ENCODE results near the gene SEPTIN7. TPM values are rescaled to one million over a fixed set of nuclear protein-coding genes. Genes with fewer than 3 reads are reported as not detected.

SEPTIN7 gene
- total RNA-seq, 2 donors from 2014 or later = 283 to 287 TPM

- intact Hi-C loops (cut with DNase I) = no loop called here
- no peak for DNase-seq (ENCODE audit: low spot score)
Measured at GRCh38 chr7:35819954-35820703, 19.3 kb downstream of the SEPTIN7 start.

DNA sequence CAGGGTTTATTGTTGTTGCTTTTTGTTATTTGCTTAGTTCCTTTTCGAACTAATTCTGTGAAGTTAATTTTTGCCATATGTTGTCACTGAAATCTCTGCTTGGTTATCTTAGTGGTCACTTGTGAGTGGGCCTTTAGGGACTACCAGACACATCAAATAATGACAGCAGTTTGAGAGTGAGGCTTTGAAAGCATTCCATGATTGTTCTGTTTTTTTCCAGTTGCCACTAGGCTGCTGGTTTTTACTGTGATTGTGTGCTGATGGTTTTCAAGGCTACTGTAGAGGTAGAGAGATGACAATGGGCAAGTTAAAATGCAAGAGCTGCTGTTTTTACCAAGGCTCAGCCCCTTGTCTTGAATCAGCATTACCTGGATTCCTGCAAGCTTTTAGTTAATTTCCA lies 20.0 kb downstream of the SEPTIN7 start:
- intact Hi-C loops (cut with DNase I) = no loop called here
- DNase-seq (ENCODE audit: low spot score) = no peak

GRCh38 chr7:35823440-35823839 lies 22.6 kb downstream of the SEPTIN7 start:
- DNase-seq (ENCODE audit: low spot score) = no peak
- intact Hi-C loops (cut with DNase I) = no loop called here

- no peak for DNase-seq (ENCODE audit: low spot score)
- intact Hi-C loops (cut with DNase I) = no loop called here
Measured at GRCh38 chr7:35825974-35826373, 25.1 kb downstream of the SEPTIN7 start.

GRCh38 chr7:35826751-35827150 lies 25.9 kb downstream of the SEPTIN7 start:
- DNase-seq (ENCODE audit: low spot score) = no peak
- intact Hi-C loops (cut with DNase I) = no loop called here

- intact Hi-C loops (cut with DNase I) = no loop called here
- no peak for DNase-seq (ENCODE audit: low spot score)
Measured at GRCh38 chr7:35828817-35829216, 28.0 kb downstream of the SEPTIN7 start.

DNA sequence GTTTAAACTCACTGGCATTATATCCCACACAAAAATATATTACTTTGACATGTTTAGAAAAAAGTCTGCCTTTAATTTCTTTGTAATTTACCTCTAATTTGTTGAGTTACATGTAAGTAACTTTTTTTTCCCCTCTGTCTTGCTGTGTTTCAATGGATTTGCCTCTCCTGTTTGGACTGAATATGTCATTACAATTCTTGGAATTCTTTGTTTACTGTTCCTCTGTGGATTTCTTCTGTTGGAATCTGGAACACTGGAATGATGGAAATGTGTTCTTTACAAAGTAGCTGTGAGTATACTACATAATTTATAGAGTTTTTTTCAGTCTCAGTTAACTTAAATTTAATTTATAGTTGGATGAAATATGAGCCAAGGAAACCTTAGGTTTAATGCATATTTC lies 30.4 kb downstream of the SEPTIN7 start:
- intact Hi-C loops (cut with DNase I) = no loop called here
- DNase-seq (ENCODE audit: low spot score) = no peak

DNA sequence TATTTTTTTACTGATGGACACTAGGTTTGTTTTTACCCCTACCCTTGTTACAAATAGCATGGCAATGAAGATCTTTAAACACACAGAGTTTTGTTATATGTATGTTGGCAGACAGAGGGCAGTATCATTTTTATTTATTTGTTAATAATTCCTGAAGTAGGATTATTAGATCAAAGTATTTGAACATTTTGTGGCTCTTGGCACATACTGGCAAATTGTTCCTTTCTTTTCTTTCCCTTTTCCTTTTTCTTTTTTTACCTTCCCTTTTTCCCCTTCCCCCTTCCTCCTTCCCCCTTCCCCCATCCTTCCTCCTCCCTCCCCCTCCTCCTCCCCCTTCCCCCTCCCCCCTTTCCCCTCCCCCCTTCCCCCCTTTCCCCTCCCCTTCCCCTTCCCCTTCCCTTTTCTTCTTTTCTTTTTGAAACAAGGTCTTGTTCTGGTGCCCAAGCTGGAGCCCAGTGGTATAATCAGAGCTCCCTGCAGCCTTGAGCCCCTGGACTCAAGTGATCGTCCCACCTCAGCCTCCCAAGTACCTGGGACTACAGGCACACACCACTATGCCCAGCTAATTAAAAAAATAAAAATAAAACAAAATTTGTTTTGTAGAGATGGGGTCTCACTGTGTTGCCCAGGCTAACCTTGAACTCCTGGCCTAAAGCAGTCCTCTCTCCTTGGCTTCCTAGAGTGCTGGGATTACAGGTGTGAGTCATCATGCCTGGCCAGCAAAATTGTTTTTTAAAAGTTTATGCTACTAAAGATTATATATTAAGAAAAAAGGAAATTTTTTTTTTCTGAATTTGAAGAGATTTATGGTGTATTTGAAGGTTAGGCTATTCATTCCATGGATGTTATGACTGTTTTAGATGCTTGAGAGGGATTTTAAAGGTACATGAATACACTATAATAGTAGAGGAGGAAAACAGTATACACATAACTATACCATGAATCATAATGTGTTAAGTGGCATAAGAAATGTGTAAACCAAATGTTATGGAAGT lies 39.3 kb downstream of the SEPTIN7 start:
- intact Hi-C loops (cut with DNase I) = no loop called here
- DNase-seq (ENCODE audit: low spot score) = no peak

DNA sequence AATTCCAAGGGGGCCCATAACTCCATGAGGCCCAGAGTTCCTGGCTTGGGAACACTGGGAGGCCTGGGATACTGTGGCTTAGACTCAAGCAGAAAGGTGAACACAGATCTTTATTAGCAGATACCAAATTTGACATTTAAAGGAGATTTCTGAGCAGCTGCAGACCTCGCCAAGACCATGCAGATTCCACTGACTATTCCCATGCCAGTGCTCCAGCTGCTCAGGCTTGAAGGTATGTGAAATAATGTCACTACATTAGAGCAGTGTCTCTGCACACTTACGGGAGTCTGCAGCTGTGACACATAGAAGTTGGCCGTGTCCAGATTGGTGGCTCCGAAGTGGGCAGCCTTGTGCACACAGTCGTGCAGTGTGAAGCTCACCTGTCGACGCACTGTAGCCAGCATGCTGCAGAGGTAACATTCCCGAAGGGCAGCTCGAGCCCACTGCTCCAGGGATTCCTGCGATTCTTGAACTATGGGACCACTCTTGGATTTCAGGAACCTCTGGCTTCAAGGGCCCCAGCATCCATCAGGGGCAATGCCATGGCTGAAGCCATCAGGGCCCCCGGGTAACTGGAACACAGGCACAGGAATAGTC lies 46.1 kb downstream of the SEPTIN7 start:
- no peak for DNase-seq (ENCODE audit: low spot score)
- intact Hi-C loops (cut with DNase I) = no loop called here

DNA sequence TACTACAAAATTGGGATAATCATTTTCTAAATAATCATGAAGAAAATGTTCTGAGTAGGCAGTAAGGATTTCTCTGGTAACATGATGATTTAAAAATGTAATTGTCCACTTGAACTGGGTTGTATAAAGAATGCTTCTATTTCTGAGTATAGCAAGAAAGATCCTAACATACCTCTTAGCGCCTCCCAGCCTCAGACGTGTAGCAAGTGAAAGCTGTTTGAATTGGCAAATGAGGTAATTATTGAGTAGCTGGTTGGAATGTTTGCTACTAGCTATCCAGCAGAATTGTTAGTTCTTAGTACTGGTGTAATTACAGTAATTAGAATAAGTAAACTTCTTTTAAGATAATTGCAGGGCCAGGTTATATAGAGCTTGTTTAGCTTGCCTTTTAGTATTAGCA lies 47.9 kb downstream of the SEPTIN7 start:
- no peak for DNase-seq (ENCODE audit: low spot score)
- intact Hi-C loops (cut with DNase I) = no loop called here

DNA sequence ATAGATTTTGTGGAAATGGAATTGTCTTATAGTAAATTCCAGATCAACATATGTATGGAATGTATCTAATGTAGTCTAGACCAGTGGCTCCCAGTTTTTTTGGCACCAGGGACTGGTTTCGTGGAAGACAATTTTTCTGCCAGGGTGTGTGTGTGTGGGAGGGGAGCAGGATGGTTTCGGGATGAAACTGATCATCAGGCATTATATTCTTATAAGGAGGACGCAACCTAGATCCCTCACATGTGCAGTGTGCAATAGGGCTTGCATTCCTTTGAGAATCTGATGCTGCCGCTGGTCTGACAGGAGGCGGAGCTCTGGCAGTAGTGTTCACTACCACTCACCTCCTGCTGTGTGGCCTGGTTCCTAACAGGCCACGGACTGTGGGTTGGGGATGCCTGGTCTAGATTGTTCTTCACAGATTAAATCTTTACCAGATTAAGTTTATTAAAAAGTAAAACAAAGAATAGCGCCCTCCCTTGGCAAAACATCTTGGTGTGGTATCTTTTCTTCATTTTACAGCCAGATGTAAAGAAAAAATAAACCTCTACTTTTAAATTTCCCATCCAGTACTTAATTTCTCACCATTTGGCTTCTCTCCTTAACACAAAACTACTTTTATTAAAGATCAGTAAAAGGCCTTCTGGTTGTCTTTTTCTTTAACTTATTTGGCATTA lies 48.4 kb downstream of the SEPTIN7 start:
- intact Hi-C loops (cut with DNase I) = no loop called here

GRCh38 chr7:35849954-35850353 lies 49.1 kb downstream of the SEPTIN7 start:
- intact Hi-C loops (cut with DNase I) = no loop called here
- DNase-seq (ENCODE audit: low spot score) = no peak

More for the DNA sequence above, 48.4 kb downstream of the SEPTIN7 start:
- no peak for DNase-seq (ENCODE audit: low spot score)

Other genes with a start within 250 kb of the SEPTIN7 start
- 10 to 100 TPM; 21.1 to 22.4 TPM for gene HERPUD2, start 105.9 kb upstream of the SEPTIN7 start, total RNA-seq

Measured in posterior vena cava (tissue), 2 donors.